K562 (cell line): Measurements from ENCODE around the gene AMTN. TPM values are rescaled to one million over a fixed set of nuclear protein-coding genes. Genes with fewer than 3 reads are reported as not detected.

Experiments
- ATAC-seq: fragments of 200-7000 bp; cut with Tn5 transposase; 3 replicates; pipeline ENCODE4 v1.9.1; 2020; ENCODE audit warnings: moderate library complexity
- BruUV-seq: library from RNA; stranded (reverse); fragments of 400-500 nt; replicated peaks from 2 replicates; lab custom pipeline; 2021; lab: Mats Ljungman, UMichigan
- CTCF ChIA-PET: fragments of 300-600 bp; formaldehyde crosslinking; extraction: SDS; loops from one replicate; lab custom pipeline; 2021; ENCODE audit warnings: low intra/inter-chr PET ratio; lab: Yijun Ruan, JAX
- POLR2A ChIA-PET: fragments of 300-600, 350-650 bp; sonication (Branson Sonifier 250); formaldehyde crosslinking; extraction: SDS; loops from one replicate; lab custom pipeline; 2021; ENCODE audit warnings: antibody characterized with exemption, inconsistent platforms; lab: Yijun Ruan, JAX
- DNase-seq, 4 experiments: peaks; one replicate each; pipeline versions ENCODE4 v3.0.0 to v3.0.0-alpha.2; 2011 to 2018; ENCODE audit warnings: low spot score in 3 of 4, mixed read lengths in 3 of 4; ENCODE audit errors: extremely low read depth in 1 of 4
- FAIRE-seq: peaks from 2 replicates; lab custom pipeline; 2011; peaks lifted over from hg19 to GRCh38; lab: Jason Lieb, UNC
- H2AFZ ChIP-seq: 2 replicates; pipeline ENCODE4 v1.6.0; 2011; ENCODE audit warnings: low read depth, low read length, control low read depth, inconsistent platforms
- H3K27ac ChIP-seq: fragments of 200-600 bp; 3 replicates; pipeline ENCODE4 v1.8.0; 2011; ENCODE audit warnings: low read depth, mild to moderate bottlenecking, control low read depth, inconsistent platforms, low read length, moderate library complexity, mixed read lengths; ENCODE audit errors: extremely low read depth
- H3K27me3 ChIP-seq, 2 experiments: fragments of 300-600 bp in 1 of 2; 2 replicates in 1 of 2; 3 replicates in 1 of 2; pipeline versions ENCODE4 v1.6.0 to v1.8.0; 2011; ENCODE audit warnings: inconsistent platforms in 2 of 2, low read length in 2 of 2, mild to moderate bottlenecking in 1 of 2, mixed read lengths in 1 of 2, moderate library complexity in 1 of 2; ENCODE audit not compliant: control insufficient read depth in 2 of 2, insufficient read depth in 2 of 2
- H3K36me3 ChIP-seq: fragments of 300-600 bp; 3 replicates; pipeline ENCODE4 v1.8.0; 2011; ENCODE audit warnings: mild to moderate bottlenecking, low read length, inconsistent platforms; ENCODE audit not compliant: control insufficient read depth, insufficient read depth
- H3K4me1 ChIP-seq, 2 experiments: fragments of 200-600 bp in 1 of 2; replicated peaks in 1 of 2; 2 replicates in 1 of 2; 3 replicates in 1 of 2; pipeline versions ENCODE4 v1.5.1 to v1.8.0; 2011; ENCODE audit warnings: inconsistent platforms in 2 of 2, low read length in 2 of 2, mild to moderate bottlenecking in 1 of 2, mixed read lengths in 1 of 2, moderate library complexity in 1 of 2; ENCODE audit not compliant: control insufficient read depth in 2 of 2, insufficient read depth in 2 of 2
- H3K4me2 ChIP-seq: 2 replicates; pipeline ENCODE4 v1.6.1; 2011; ENCODE audit warnings: low read length, control low read depth, inconsistent platforms, mixed read lengths; ENCODE audit not compliant: insufficient read depth
- H3K4me3 ChIP-seq: fragments of 200-600 bp; sonication (generic), shearing (Covaris generic); 2 replicates; pipeline ENCODE4 v1.5.1; 2016; ENCODE audit warnings: control low read depth, inconsistent platforms
- H3K79me2 ChIP-seq: fragments of 200-600 bp; 3 replicates; pipeline ENCODE4 v1.8.0; 2011; ENCODE audit warnings: low read length, inconsistent platforms; ENCODE audit not compliant: control insufficient read depth, insufficient read depth
- H3K9ac ChIP-seq, 2 experiments: 2 replicates each; pipeline versions ENCODE4 v1.6.0 to v1.6.1; 2011; ENCODE audit warnings: low read depth in 2 of 2, low read length in 2 of 2, control low read depth in 1 of 2, inconsistent platforms in 1 of 2, mild to moderate bottlenecking in 1 of 2, mixed read lengths in 1 of 2; ENCODE audit not compliant: insufficient read depth in 1 of 2
- H3K9me1 ChIP-seq: one replicate; pipeline ENCODE4 v1.6.0; 2011; ENCODE audit warnings: inconsistent platforms, mild to moderate bottlenecking, low read length, moderate library complexity; ENCODE audit not compliant: control insufficient read depth, insufficient read depth
- H3K9me3 ChIP-seq: replicated peaks from 2 replicates; pipeline ENCODE4 v1.5.1; 2011; ENCODE audit warnings: low read depth, low read length, inconsistent platforms; ENCODE audit not compliant: control insufficient read depth, insufficient read depth
- H4K20me1 ChIP-seq: replicated peaks from 2 replicates; pipeline ENCODE4 v1.6.1; 2011; ENCODE audit warnings: low read length, inconsistent platforms, mixed read lengths; ENCODE audit not compliant: control insufficient read depth, insufficient read depth
- BRD9 ChIP-seq: fragments of 450-650 bp; IDR thresholded peaks from 2 replicates; pipeline ENCODE4 v1.6.1; 2018; ENCODE audit warnings: low read depth; ENCODE audit not compliant: partially characterized antibody
- EHMT2 ChIP-seq: fragments of 450-650 bp; IDR thresholded peaks from 2 replicates; pipeline ENCODE4 v1.6.1; 2018; ENCODE audit warnings: antibody characterized with exemption
- KHSRP ChIP-seq: fragments of 450-650 bp; IDR thresholded peaks from 2 replicates; pipeline ENCODE4 v1.6.1; 2017
- NONO ChIP-seq, 2 experiments: fragments of 200-400 bp in 1 of 2; fragments of 450-650 bp in 1 of 2; formaldehyde crosslinking in 1 of 2; IDR thresholded peaks; 2 replicates each; pipeline ENCODE4 v1.6.1; 2017; ENCODE audit warnings: low read depth in 2 of 2, mild to moderate bottlenecking in 2 of 2, moderate library complexity in 2 of 2, low read length in 1 of 2
- PTBP1 ChIP-seq: fragments of 200-400 bp; formaldehyde crosslinking; IDR thresholded peaks from 2 replicates; pipeline ENCODE4 v1.6.1; 2017; ENCODE audit warnings: low read depth, low read length
- PTTG1 ChIP-seq: fragments of 450-650 bp; IDR thresholded peaks from 2 replicates; pipeline ENCODE4 v1.6.1; 2016; ENCODE audit warnings: low read depth, mild to moderate bottlenecking, missing genetic modification characterization, missing compliant biosample characterization
- RHOXF2B ChIP-seq: fragments of 250-450 bp; sonication (Bioruptor Pico); conservative IDR thresholded peaks from 2 replicates; pipeline ENCODE4 v1.5.1; 2021
- TGIF2 ChIP-seq: sonication (generic); formaldehyde crosslinking; IDR thresholded peaks from 2 replicates; pipeline ENCODE4 v1.8.1; 2022; ENCODE audit warnings: mild to moderate bottlenecking, missing genetic modification reagents, moderate library complexity
- ZBTB17 ChIP-seq: fragments of 450-650 bp; formaldehyde crosslinking; IDR thresholded peaks from 2 replicates; pipeline ENCODE4 v1.4.0; 2020; ENCODE audit warnings: mild to moderate bottlenecking
- ZNF140 ChIP-seq: fragments of 250-450 bp; sonication (Bioruptor Pico); IDR thresholded peaks from 2 replicates; pipeline ENCODE4 v1.8.0; 2021; ENCODE audit warnings: moderate library complexity, mild to moderate bottlenecking, inconsistent platforms
- ZNF217 ChIP-seq: sonication (generic); formaldehyde crosslinking; IDR thresholded peaks from 2 replicates; pipeline ENCODE4 v1.8.0; 2022; ENCODE audit warnings: mild to moderate bottlenecking, missing genetic modification reagents
- ZNF384 ChIP-seq: IDR thresholded peaks from 2 replicates; pipeline ENCODE4 v1.6.1; 2012; ENCODE audit warnings: low read depth, low read length, improper control_type of control experiment
- WGBS: fragments of 100-300 bp; shearing (Covaris generic); methylation state at CpG from one replicate; pipeline ENCODE4 v1.1.6; 2016; ENCODE audit warnings: low coverage, mixed read lengths; ENCODE audit not compliant: insufficient coverage; ENCODE audit errors: missing lambda C conversion rate; 5-methylcytosine and 5-hydroxymethylcytosine counted together
- in situ Hi-C: fragments of 300-500 bp; cut with MboI; formaldehyde crosslinking; loops from 4 replicates; pipeline ENCODE4 v1.15.0; 2018; ENCODE audit warnings: inconsistent platforms, mixed read lengths
- intact Hi-C: fragments of 100-400 bp; cut with micrococcal nuclease; formaldehyde crosslinking; loops from 2 replicates; pipeline ENCODE4 v1.14.2; 2022
- polyA plus RNA-seq, 8 experiments: library from polyadenylated mRNA; depleted of rRNA in 4 of 8; stranded (reverse) in 5 of 8; unstranded in 3 of 8; fragments of >200 nt; fragmentation: Nextera tagmentation in 2 of 8; fragmentation: Illumina TruSeq in 1 of 8; extraction: Ambion mirVana in 2 of 8; extraction: Trizol in 1 of 8; gene quantifications; 2 replicates each; pipeline versions ENCODE4 v1.2.1 to v1.2.3, GENCODE V29; 2011 to 2014; ENCODE audit warnings: inconsistent platforms in 1 of 8, missing spikeins in 1 of 8
- total RNA-seq, 7 experiments: library from RNA; depleted of rRNA in 6 of 7; stranded (reverse); fragments of >200 nt in 6 of 7; fragmentation: Illumina TruSeq in 2 of 7; extraction: Trizol in 2 of 7; gene quantifications; 2 replicates each; pipeline versions ENCODE4 v1.2.1 to v1.2.3, GENCODE V29; 2011 to 2021; ENCODE audit warnings: low replicate concordance in 1 of 7
- TF ChIP-seq, protein P1 (sequence below): sonication (generic); formaldehyde crosslinking; IDR thresholded peaks from 2 replicates; pipeline ENCODE4 v1.8.0; 2022; ENCODE audit warnings: mild to moderate bottlenecking, missing genetic modification reagents
- TF ChIP-seq, protein P2 (sequence below): fragments of 450-650 bp; IDR thresholded peaks from 2 replicates; pipeline ENCODE4 v1.6.1; 2014; ENCODE audit warnings: low read depth, mild to moderate bottlenecking, moderate library complexity, borderline replicate concordance
- TF ChIP-seq, protein P3 (sequence below): fragments of 250-450 bp; sonication (Bioruptor Pico); IDR thresholded peaks from 2 replicates; pipeline ENCODE4 v1.8.0; 2022; ENCODE audit warnings: inconsistent platforms

Gene AMTN
- total and polyA plus RNA-seq, 9 of the 15 experiments (the other 6 are each of a cell fraction or from before 2014, with no cell fraction given) = not detected

DNA sequence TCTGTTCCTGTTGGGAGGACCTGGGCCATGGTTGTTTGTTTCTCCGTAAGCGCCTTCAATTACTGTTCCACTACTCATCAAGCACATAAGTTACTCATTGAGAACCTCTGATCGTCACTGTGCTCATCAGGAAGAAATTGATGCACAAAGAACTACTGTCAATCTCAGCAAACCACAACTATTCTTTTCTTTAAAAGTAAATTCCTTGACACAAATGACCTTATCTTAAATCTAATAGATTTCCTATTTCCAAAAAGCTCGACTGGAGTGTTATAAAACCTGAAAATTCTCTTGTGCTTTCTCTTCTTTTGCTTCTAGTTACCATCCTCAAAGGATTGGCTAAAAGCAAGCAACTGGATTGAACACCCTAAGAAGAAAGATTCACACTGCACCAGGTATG is 46.5 kb upstream of the AMTN start, which contains the start of gene MUC7:
MUC7 (plus strand) TSS at position 301 of the 400 bp plus-strand sequence. CDS start 1,825 bp downstream, outside the sequence.
- Histone ChIP-seq H3K4me1 (no peaks in the 10 kb centered on the region), H4K20me1 (no peaks in the 10 kb centered on the region), H2AFZ (no peak within 1 kb of the TSS), H3K27me3 (no peaks in the 10 kb centered on the region), H3K4me3 (no peak within 1 kb of the TSS), H3K9me1 (no peaks in the 10 kb centered on the region), H3K9me3 (no peaks in the 10 kb centered on the region), H3K27ac (no peak within 1 kb of the TSS), H3K36me3 (no peaks in the 10 kb centered on the region), H3K4me2 (no peak within 1 kb of the TSS), H3K79me2 (no peaks in the 10 kb centered on the region), H3K9ac (no peak within 1 kb of the TSS)
- intact Hi-C loops (no loop called here), in situ Hi-C loops (no loop called here)
- 3% methylated on average over 4 of the region's 4 CpGs for WGBS
- ATAC-seq (no peak), FAIRE-seq (no peak), DNase-seq (no peak)
- CTCF ChIA-PET = no interaction called here
- POLR2A ChIA-PET = no interaction called here
- BruUV-seq = no TSS peak
- TF ChIP-seq RHOXF2B (CRISPR knock-in tag) (no peak), ZNF384 (no peak), BRD9 (no peak), NONO (IDR thresholded peaks at IDR 0.05; ENCODE audit: low read depth in 2 of 2, low read length in 1 of 2) (no peak), EHMT2 (no peak), ZNF140 (CRISPR knock-in tag) (no peak), TGIF2 (CRISPR knock-in tag) (no peak), PTTG1 (tag) (no peak), ZBTB17 (CRISPR knock-in tag) (no peak), KHSRP (no peak), ZNF217 (CRISPR knock-in tag) (no peak), PTBP1 (no peak)
- TF ChIP-seq, protein P1, sequence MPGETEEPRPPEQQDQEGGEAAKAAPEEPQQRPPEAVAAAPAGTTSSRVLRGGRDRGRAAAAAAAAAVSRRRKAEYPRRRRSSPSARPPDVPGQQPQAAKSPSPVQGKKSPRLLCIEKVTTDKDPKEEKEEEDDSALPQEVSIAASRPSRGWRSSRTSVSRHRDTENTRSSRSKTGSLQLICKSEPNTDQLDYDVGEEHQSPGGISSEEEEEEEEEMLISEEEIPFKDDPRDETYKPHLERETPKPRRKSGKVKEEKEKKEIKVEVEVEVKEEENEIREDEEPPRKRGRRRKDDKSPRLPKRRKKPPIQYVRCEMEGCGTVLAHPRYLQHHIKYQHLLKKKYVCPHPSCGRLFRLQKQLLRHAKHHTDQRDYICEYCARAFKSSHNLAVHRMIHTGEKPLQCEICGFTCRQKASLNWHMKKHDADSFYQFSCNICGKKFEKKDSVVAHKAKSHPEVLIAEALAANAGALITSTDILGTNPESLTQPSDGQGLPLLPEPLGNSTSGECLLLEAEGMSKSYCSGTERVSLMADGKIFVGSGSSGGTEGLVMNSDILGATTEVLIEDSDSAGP (CRISPR knock-in tag) = no peak
- TF ChIP-seq, protein P2, sequence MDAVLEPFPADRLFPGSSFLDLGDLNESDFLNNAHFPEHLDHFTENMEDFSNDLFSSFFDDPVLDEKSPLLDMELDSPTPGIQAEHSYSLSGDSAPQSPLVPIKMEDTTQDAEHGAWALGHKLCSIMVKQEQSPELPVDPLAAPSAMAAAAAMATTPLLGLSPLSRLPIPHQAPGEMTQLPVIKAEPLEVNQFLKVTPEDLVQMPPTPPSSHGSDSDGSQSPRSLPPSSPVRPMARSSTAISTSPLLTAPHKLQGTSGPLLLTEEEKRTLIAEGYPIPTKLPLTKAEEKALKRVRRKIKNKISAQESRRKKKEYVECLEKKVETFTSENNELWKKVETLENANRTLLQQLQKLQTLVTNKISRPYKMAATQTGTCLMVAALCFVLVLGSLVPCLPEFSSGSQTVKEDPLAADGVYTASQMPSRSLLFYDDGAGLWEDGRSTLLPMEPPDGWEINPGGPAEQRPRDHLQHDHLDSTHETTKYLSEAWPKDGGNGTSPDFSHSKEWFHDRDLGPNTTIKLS = no peak
- TF ChIP-seq, protein P3, sequence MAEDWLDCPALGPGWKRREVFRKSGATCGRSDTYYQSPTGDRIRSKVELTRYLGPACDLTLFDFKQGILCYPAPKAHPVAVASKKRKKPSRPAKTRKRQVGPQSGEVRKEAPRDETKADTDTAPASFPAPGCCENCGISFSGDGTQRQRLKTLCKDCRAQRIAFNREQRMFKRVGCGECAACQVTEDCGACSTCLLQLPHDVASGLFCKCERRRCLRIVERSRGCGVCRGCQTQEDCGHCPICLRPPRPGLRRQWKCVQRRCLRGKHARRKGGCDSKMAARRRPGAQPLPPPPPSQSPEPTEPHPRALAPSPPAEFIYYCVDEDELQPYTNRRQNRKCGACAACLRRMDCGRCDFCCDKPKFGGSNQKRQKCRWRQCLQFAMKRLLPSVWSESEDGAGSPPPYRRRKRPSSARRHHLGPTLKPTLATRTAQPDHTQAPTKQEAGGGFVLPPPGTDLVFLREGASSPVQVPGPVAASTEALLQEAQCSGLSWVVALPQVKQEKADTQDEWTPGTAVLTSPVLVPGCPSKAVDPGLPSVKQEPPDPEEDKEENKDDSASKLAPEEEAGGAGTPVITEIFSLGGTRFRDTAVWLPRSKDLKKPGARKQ (CRISPR knock-in tag) = no peak
